22Rv1 (cell line): Measurements from ENCODE around the gene MEIS1.

Experiments
- CTCF ChIP-seq: fragments of 450-650 bp; IDR thresholded peaks from 2 replicates; pipeline ENCODE4 v1.5.1; 2017; ENCODE audit warnings: mild to moderate bottlenecking
- ZFX ChIP-seq: fragments of 450-650 bp; IDR thresholded peaks from 2 replicates; pipeline ENCODE4 v1.6.1; 2017; ENCODE audit warnings: antibody characterized with exemption, borderline replicate concordance

GRCh38 chr2:66463206-66463755, 28.4 kb downstream of the MEIS1 start:
- TF ChIP-seq CTCF (no peak), ZFX (no peak)
